CD4-positive, alpha-beta T cell (primary cell): ENCODE measurements around the gene PRR5L. TPM values are rescaled to one million over a fixed set of nuclear protein-coding genes. Genes with fewer than 3 reads are reported as not detected.

Experiments
- ATAC-seq: fragments of 200-7000 bp; cut with Tn5 transposase; one replicate; pipeline ENCODE4 v1.10.0; 2022; ENCODE audit warnings: mild to moderate bottlenecking; ENCODE audit not compliant: poor library complexity
- CTCF ChIA-PET: fragments of 350-600 bp; sonication (Branson Sonifier 250); formaldehyde crosslinking; loops from one replicate; lab custom pipeline; 2021; ENCODE audit warnings: antibody characterized with exemption, inconsistent platforms; lab: Charles Lee
- POLR2A ChIA-PET: fragments of 350-600 bp; sonication (Branson Sonifier 250); formaldehyde crosslinking; loops from one replicate; lab custom pipeline; 2021; ENCODE audit warnings: antibody characterized with exemption, inconsistent platforms; lab: Charles Lee
- DNase-seq, 14 experiments: peaks; one replicate each; pipeline ENCODE4 v3.0.0-alpha.2; 2013 to 2020; ENCODE audit warnings: mixed read lengths in 2 of 14
- H3K27ac ChIP-seq, 2 donors: one replicate each; pipeline versions ENCODE4 v1.5.1 to v1.7.0; 2013; ENCODE audit warnings: low read length in 2 of 2, low read depth in 1 of 2, mild to moderate bottlenecking in 1 of 2
- H3K27me3 ChIP-seq, 2 experiments: 1 replicate in 1 of 2; 2 replicates in 1 of 2; pipeline versions ENCODE4 v1.6.1 to v1.7.0; 2013; ENCODE audit warnings: low read length in 2 of 2, control low read depth in 1 of 2, mild to moderate bottlenecking in 1 of 2, moderate library complexity in 1 of 2; ENCODE audit not compliant: insufficient read depth in 2 of 2, control insufficient read depth in 1 of 2
- H3K36me3 ChIP-seq: one replicate; pipeline ENCODE4 v1.6.1; 2013; ENCODE audit warnings: low read length, control low read depth; ENCODE audit not compliant: insufficient read depth
- H3K4me1 ChIP-seq: one replicate; pipeline ENCODE4 v1.6.1; 2013; ENCODE audit warnings: low read length, control low read depth; ENCODE audit not compliant: insufficient read depth
- H3K4me3 ChIP-seq: one replicate; pipeline ENCODE4 v1.5.1; 2013; ENCODE audit warnings: mild to moderate bottlenecking, low read length, moderate library complexity
- H3K9me3 ChIP-seq, 2 experiments: 1 replicate in 1 of 2; 2 replicates in 1 of 2; pipeline versions ENCODE4 v1.6.1 to v1.7.0; 2013; ENCODE audit warnings: low read length in 2 of 2, mild to moderate bottlenecking in 2 of 2, control low read depth in 1 of 2, moderate library complexity in 1 of 2; ENCODE audit not compliant: control insufficient read depth in 1 of 2, insufficient read depth in 1 of 2
- H3K27ac Mint-ChIP-seq: one replicate; pipeline ENCODE4 v1.8.0; 2020; ENCODE audit warnings: mixed read lengths
- H3K27me3 Mint-ChIP-seq: one replicate; pipeline ENCODE4 v1.8.0; 2021; ENCODE audit warnings: mixed read lengths
- H3K36me3 Mint-ChIP-seq: one replicate; pipeline ENCODE4 v1.8.0; 2021; ENCODE audit warnings: low read depth, mixed read lengths
- H3K4me1 Mint-ChIP-seq: one replicate; pipeline ENCODE4 v1.8.0; 2021; ENCODE audit warnings: low read depth, mixed read lengths
- H3K4me3 Mint-ChIP-seq: one replicate; pipeline ENCODE4 v1.8.0; 2020; ENCODE audit warnings: mild to moderate bottlenecking, mixed read lengths
- H3K9me3 Mint-ChIP-seq: one replicate; pipeline ENCODE4 v1.8.0; 2020; ENCODE audit warnings: mixed read lengths
- CTCF ChIP-seq: fragments of 200-600 bp; IDR thresholded peaks from one replicate; pipeline ENCODE4 v1.8.0; 2022; ENCODE audit warnings: antibody characterized with exemption, mild to moderate bottlenecking
- intact Hi-C, 2 experiments: fragments of 100-400 bp; cut with DNase I in 1 of 2; cut with micrococcal nuclease in 1 of 2; formaldehyde crosslinking; loops; one replicate each; pipeline versions ENCODE4 v1.15.1 to v1.9.0; 2023 to 2025; cut with DNase I, micrococcal nuclease
- total RNA-seq, 174 experiments: library from RNA in 2 of 174; stranded (reverse) in 2 of 174; gene quantifications; one replicate each; pipeline ENCODE4 v1.2.3 and lab custom pipeline; 2021 to 2026

PRR5L gene
- total RNA-seq, 2 experiments from 2014 or later = 5.4 to 7.6 TPM

DNA sequence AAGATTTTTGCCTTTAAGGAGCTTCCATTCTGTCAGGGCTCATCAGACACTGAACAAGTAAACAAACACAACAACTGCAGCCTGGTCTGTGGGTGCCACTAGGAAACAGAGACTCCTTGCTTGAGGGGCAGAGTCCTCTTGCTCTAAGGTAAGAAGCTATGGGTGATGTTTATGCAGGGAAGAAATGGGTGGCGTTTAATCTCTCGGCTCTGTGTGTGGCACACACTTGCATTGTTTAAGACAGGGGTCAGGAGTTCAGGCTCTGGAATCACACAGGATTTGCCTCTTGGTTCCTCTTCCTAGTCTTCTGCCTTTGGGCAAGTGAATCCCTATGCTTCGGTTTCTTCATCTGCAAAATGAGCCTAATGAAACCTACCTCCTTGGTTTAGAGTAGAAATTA is 90.3 kb downstream of the PRR5L start:
- intact Hi-C loops = no loop called here
- H3K4me1 Mint-ChIP-seq = peaks cover 6% of the 10 kb centered on the region
- ATAC-seq (no peak), DNase-seq (no peak)
- H3K9me3 ChIP-seq = no peaks in the 10 kb centered on the region
- ChIA-PET POLR2A (no interaction called here), CTCF (interaction anchor here (2.7 kb wide), 1 partner anchor 33 kb away, joined by 11 read pairs; no protein-coding TSS in a partner anchor)
- peaks cover 9% of the 10 kb centered on the region for H3K36me3 ChIP-seq
- H3K9me3 Mint-ChIP-seq = no peaks in the 10 kb centered on the region
- H3K4me1 ChIP-seq = peaks cover 31% of the 10 kb centered on the region
- no peaks in the 10 kb centered on the region for H3K27me3 Mint-ChIP-seq
- no peak overlapping the region for H3K27ac Mint-ChIP-seq
- H3K4me3 ChIP-seq = no peak overlapping the region
- no peak overlapping the region for H3K27ac ChIP-seq
- no peak overlapping the region for H3K4me3 Mint-ChIP-seq
- no peak for TF ChIP-seq CTCF
- H3K27me3 ChIP-seq = no peaks in the 10 kb centered on the region
- no peaks in the 10 kb centered on the region for H3K36me3 Mint-ChIP-seq

- no peak overlapping the region for H3K4me3 ChIP-seq
- no peaks in the 10 kb centered on the region for H3K9me3 ChIP-seq
- CTCF ChIA-PET = no interaction called here
- H3K9me3 Mint-ChIP-seq = no peaks in the 10 kb centered on the region
- peaks cover 20% of the 10 kb centered on the region for H3K4me1 ChIP-seq
- no peaks in the 10 kb centered on the region for H3K27me3 ChIP-seq
- DNase-seq = no peak
- H3K4me1 Mint-ChIP-seq = peaks cover 17% of the 10 kb centered on the region
- H3K4me3 Mint-ChIP-seq = no peak overlapping the region
- ATAC-seq = no peak
- no peak overlapping the region for H3K27ac ChIP-seq
- no peaks in the 10 kb centered on the region for H3K27me3 Mint-ChIP-seq
- intact Hi-C loops = no loop called here
- H3K36me3 Mint-ChIP-seq = no peaks in the 10 kb centered on the region
- no peak overlapping the region for H3K27ac Mint-ChIP-seq
- no peaks in the 10 kb centered on the region for H3K36me3 ChIP-seq
- no peak for TF ChIP-seq CTCF
- POLR2A ChIA-PET = no interaction called here
Measured at GRCh38 chr11:36388071-36388470, 92.0 kb downstream of the PRR5L start.

DNA sequence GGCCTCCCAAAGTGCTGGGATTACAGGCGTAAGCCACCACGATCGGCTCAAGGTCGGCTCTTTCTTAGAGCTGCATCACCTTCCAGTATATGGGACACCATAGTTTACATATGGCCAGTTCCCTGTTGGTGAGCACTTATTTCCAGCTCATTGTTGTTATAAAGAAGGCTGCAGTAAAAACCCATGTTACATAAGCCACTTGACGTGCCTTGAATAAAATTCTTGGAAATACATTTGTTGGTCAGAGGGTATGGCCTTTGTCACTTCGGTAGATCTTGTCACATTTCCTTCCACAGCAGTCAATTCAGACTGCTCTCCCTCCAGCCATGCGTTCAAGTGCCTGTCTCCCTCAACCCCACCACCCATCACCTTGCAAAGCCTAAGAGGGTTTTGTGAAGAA is 92.9 kb downstream of the PRR5L start:
- Histone ChIP-seq H3K9me3 (no peaks in the 10 kb centered on the region), H3K27ac (no peak overlapping the region), H3K4me1 (peaks cover 23% of the 10 kb centered on the region), H3K27me3 (no peaks in the 10 kb centered on the region), H3K36me3 (no peaks in the 10 kb centered on the region), H3K4me3 (no peak overlapping the region)
- Mint-ChIP-seq H3K36me3 (no peaks in the 10 kb centered on the region), H3K27me3 (no peaks in the 10 kb centered on the region), H3K4me3 (no peak overlapping the region), H3K9me3 (no peaks in the 10 kb centered on the region), H3K27ac (no peak overlapping the region), H3K4me1 (peaks cover 24% of the 10 kb centered on the region)
- ATAC-seq (no peak), DNase-seq (no peak)
- ChIA-PET POLR2A (no interaction called here), CTCF (interaction anchor here (1.1 kb wide), 1 partner anchor 104 kb away, joined by 4 read pairs; no protein-coding TSS in a partner anchor)
- TF ChIP-seq CTCF = no peak
- intact Hi-C loops = no loop called here
